ENCODE results near the gene ZNF121.

Gene ZNF121

GRCh38 chr19:9523885-9524474 lies 60.3 kb downstream of the ZNF121 start:
- H3K4me2 ChIP-seq (ENCODE audit: insufficient read depth, low read length), result no peak overlapping the region
- ATAC-seq (ENCODE audit: insufficient read depth, low read depth), result no peak
- H3K27me3 ChIP-seq (ENCODE audit: insufficient read depth, low read length, poor library complexity), result no peaks in the 10 kb centered on the region
- H4K20me1 ChIP-seq (ENCODE audit: insufficient read depth, low read length), result no peaks in the 10 kb centered on the region
- peaks cover 31% of the 10 kb centered on the region for H3K36me3 ChIP-seq (ENCODE audit: insufficient read depth, low read length)
- DNase-seq, result no peak
- no peak overlapping the region for H3K4me3 ChIP-seq (ENCODE audit: low read depth in 1 of 2, low read length in 2 of 2)
- no peaks in the 10 kb centered on the region for H3K4me1 ChIP-seq (ENCODE audit: insufficient read depth, low read length)
- H3K9ac ChIP-seq (ENCODE audit: low read depth, low read length), result no peak overlapping the region
- H2AFZ ChIP-seq (ENCODE audit: low read depth, low read length), result no peak overlapping the region
- no peak for TF ChIP-seq EZH2 (IDR thresholded peaks at IDR 0.05; ENCODE audit: borderline replicate concordance, low read depth, low read length, severe bottlenecking)
- TF ChIP-seq, protein P1, sequence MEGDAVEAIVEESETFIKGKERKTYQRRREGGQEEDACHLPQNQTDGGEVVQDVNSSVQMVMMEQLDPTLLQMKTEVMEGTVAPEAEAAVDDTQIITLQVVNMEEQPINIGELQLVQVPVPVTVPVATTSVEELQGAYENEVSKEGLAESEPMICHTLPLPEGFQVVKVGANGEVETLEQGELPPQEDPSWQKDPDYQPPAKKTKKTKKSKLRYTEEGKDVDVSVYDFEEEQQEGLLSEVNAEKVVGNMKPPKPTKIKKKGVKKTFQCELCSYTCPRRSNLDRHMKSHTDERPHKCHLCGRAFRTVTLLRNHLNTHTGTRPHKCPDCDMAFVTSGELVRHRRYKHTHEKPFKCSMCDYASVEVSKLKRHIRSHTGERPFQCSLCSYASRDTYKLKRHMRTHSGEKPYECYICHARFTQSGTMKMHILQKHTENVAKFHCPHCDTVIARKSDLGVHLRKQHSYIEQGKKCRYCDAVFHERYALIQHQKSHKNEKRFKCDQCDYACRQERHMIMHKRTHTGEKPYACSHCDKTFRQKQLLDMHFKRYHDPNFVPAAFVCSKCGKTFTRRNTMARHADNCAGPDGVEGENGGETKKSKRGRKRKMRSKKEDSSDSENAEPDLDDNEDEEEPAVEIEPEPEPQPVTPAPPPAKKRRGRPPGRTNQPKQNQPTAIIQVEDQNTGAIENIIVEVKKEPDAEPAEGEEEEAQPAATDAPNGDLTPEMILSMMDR (IDR thresholded peaks at IDR 0.05; ENCODE audit: borderline replicate concordance, extremely low read depth, low read length, poor library complexity, severe bottlenecking), result no peak
- peaks cover 56% of the 10 kb centered on the region for H3K9me3 ChIP-seq (ENCODE audit: insufficient read depth, low read length, severe bottlenecking)
- H3K27ac ChIP-seq (ENCODE audit: low read length), result no peak overlapping the region
- H3K79me2 ChIP-seq (ENCODE audit: insufficient read depth, low read length), result no peaks in the 10 kb centered on the region

Data from DND-41 (cell line).